GM19372 (cell line): ENCODE data around the gene PRXL2B.
"Not testable (repeated sequence)": the region's sequence is repeated elsewhere in the genome, so short reads cannot be mapped to it uniquely, and the experiment has no call there.

Experiments used
- ATAC-seq: cut with Tn5 transposase; IDR thresholded peaks from one replicate; pipeline ENCODE4 v1.9.1; 2021; ENCODE audit warnings: mild to moderate bottlenecking, low read depth, moderate library complexity; ENCODE audit not compliant: unreplicated experiment

PRXL2B gene

DNA sequence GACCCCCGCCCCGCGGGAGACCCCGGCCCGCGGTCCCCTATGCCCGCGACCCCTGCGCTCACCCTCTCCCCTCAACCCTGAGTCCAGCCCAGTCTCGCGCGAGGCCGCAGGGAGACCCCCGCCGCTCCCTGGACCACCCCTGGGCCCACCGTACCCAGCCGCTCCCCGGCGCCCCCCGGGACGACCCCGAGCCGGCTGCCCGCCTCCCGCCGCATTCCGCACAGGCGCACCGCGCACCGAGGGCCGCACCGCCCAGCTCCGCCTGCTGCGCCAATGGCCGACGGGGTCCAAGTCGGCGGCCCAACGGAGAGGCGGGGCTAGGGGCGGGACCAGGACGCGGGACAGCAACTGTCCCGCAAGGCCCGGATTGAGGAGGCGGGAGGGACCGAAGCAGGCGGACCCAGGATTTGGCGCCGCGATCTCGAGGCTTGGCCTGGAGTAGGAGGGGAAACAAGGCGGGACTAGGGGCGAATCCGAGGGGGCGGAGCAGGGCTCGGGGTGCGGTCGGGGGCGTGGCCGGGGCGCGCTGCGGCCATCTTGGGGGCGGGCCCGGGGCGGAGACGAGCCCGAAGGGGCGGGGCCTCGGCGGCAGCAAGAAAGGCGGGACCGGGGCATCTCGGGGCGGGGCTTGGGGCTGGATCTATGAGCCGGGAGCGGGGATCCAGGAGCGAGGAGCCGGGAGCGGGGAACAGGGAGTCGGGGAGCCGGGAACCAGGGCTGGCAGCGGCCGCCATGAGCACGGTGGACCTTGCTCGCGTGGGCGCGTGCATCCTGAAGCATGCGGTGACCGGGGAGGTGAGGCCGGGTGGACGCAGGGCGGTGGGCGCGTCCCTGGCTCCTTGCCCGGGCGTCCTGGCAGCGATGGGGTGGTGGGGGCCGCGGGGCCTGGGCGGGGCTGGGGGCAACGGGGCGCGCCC is at the start of gene PRXL2B:
Gene PRXL2B, plus strand, starts transcription at position 624 of the 917 bp plus-strand sequence. Its CDS starts 109 bp downstream, at position 733.
- ATAC-seq, result peak; percentile 71

GRCh38 chr1:2537784-2538115 is 48.8 kb upstream of the PRXL2B start:
- no peak for ATAC-seq

GRCh38 chr1:2538376-2538775 is 48.2 kb upstream of the PRXL2B start:
- no peak for ATAC-seq

- ATAC-seq, result no peak
Measured at GRCh38 chr1:2538872-2539271, 47.7 kb upstream of the PRXL2B start.

DNA sequence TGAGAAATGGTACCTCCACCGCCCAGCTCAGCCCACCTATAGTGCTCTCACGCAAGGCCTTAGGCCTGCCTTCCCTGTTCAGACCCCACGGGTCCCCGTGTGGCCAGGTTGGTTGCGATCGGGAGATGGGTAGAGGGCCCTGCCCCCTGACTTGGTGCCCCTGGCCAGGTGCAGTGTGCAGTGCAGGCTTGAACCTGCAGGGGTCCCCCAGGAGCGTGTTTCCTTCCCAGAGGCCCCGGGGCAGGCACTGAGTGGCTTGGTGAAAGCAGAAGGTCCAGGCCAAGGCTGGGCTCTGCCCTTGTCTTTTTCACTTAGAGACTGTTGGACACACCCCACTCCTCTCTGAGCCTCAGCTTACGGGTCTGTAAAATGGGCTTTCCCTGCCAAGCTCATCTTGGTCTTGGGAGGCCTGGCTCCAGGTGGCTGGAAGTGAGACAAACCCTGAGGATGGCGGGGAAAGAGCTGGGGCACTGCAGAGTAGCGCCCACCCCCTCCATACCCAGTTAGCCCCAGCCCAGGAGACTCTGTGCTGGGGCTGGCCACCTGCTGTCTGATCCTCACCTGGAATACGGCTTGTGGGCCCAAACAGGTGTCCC is 47.2 kb upstream of the PRXL2B start:
- ATAC-seq, result no peak

DNA sequence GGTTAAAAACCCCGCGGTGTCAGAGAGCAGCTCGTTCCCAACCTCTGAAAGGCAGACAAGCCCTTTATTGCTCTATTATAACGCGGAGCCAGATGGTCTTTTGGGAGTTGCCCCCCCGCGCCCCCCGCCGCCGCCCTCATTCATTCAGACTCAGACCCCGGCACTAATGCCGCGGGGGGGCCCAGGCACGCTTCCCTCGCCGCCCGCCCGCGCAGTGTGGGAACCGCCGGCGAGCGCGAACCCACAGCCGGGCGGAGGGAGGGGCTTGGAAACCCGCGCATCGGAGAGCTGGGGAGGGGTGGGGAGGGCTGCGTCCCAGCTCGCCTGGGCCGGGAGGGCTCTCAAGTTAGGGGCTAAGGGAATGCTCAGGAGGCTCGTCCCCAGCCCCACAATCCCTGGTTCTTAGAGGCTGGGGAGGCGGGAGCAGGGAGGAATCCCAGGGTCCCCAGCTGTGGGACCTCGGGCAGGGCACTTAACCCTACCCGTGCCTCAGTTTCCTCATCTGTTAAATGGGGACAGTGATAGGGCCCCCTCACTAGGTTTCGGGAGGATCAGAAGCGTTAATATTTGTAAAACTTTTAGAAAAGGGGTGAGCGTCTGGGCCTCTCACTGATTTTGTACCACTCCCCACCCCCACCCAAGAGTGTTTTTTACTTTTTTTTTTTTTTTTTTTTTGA is 45.6 kb upstream of the PRXL2B start:
- no peak for ATAC-seq

GRCh38 chr1:2541619-2542245 is 44.8 kb upstream of the PRXL2B start:
- ATAC-seq, result no peak

DNA sequence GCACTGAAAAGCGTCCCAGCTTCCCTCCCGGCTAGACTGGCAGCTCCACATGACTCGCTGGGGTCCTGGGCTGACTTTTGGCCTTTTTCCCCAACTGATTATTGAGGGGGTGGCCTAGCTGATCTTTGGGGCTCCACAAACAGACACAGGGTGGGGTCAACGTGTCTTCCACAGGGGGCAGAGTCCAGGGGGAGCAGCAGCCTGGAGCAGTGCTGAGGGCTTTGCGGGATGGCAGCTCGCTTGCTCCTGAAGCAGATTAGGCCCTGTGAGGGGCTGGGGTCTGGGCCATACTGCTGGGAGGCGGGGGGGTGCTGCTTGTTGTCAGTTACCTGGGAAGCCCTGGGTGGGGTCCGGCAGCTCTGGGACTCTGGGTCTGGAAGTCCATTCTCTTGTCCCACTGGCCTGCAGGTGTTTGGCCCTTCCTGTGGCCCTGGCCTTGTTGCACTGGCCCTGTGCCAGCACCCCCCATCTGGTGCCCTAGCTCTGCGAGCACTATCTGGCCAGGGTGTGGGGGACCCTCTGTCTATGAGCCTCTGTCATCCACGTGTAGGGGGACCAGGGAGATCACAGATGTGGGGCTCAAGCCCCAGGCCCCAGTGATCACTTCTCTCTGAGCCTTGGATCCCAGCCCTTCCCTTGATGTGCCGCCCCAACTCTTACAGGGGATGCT is 44.2 kb upstream of the PRXL2B start:
- ATAC-seq, result no peak

- no peak for ATAC-seq
Measured at GRCh38 chr1:2543543-2544092, 43.0 kb upstream of the PRXL2B start.

DNA sequence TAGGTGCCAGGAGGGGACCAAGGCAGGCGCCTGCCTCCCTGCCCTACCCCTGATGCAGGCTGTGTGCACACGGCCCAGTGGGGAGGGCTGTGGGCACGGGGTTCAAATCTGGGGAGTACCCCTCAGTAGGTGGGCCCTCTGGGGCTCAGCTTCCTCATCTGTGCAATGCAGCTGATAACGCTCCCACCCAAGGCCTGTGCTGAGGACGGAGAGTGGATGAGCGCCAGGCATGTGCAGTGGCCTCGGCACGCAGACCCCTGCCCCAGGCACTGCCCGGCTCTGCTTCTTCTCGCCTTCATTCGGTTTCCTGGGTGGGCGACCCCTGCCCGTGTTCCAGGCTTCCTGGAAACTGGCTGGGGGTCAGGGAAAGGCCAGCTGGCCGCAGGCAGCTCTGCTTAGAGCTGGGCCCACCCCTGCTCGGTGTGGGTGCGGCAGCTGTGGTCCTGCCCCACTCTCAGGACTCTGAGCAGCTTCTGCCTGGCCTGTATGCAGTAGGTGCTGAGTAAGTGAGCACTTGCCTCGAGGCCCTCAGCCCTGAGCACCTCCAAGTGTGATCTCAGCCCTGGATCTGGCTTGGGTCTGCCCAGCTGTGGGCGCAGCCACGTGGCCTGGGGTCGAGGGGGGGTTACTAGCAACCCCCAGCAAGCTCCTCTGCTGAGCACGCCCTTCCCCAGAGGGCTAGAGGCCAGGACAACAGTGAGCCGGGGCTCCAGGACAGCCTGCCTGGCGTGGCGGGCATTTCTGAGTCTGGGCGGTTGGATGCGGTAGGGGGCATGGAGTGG is 42.3 kb upstream of the PRXL2B start:
- no peak for ATAC-seq

GRCh38 chr1:2544875-2545640 is 41.5 kb upstream of the PRXL2B start:
- ATAC-seq, result no peak

DNA sequence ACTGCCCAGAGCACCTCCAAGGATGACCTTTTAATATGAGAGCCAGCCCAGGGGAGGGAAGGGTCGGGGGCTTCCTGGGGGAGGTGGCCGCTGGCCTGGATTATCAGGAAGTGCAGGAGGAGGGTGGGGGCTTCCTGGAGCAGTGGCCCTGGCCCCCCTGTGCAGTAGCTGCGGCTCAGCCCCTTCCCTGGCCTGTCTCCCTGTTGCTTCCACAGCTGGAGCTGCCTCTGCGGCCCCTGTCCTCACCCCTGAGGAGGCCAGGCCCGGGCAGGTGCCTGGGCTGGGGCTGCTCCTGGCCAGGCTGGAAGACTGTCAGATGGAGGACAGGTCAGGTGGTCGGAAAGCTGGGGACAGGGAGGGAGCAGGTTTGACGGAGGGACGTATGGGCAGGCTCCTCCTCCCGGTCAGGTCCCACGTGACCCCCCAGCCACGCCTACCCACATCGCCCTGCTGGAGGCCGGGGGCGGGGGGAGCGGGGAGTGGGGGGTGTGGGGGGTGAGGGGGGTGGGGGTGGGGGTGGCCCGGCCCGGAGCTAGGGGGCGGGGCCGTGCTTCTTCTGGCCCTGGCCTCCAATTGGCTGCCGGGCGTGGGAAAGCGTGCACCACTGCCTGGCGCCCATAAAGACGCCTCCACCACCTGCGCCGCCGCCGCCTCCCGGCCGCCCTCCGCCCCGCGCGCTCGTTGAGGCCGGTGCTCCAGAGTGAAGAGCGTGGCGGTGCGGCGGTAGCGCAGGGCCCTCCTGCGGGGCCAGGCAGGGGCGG is 40.6 kb upstream of the PRXL2B start:
- ATAC-seq, result peak; percentile 39

- peak; percentile 28 for ATAC-seq
Measured at GRCh38 chr1:2546515-2547209, 39.9 kb upstream of the PRXL2B start.

DNA sequence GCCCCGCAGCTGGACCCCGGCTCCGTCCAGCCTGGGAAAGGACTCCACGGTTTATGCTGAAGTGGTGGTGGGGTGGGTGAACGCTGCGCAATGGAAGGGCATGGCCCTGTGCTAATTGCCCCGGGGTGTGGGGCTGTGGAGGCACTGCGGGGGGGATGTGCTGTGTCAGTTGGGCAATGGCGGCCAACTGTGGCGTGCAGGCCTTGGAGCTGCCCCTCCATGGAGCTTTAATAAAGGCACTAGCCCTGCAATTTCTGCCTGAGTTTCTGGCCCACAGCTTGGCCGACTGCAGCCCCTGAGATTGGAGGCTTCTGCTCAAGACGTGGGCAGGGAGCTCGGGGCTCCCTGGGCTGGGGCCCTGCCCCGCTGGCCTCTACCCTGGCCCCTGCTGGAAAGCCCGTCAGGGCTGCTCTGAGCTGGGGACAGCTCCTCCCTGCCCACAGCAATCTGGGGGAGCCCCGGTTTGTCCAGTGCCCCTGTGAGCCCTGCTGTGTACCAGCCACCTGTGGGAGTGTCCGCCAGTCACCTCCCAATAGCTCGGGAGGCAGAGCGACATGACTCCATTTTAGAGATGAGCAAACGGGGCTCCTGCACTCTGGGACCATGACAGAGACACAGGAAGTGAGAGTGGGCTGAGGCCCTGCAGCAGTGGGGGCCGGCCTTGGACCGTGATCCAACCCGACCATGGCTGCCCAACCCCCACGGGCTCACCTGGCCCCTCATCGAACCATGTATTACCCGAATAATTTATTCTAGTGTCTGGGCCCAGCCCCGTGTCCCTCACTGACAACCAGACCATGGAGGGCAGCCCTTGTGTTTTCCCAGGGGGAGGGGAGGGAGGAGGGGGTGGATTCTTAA is 39.1 kb upstream of the PRXL2B start:
- ATAC-seq, result no peak

- ATAC-seq, result no peak
Measured at GRCh38 chr1:2548068-2548589, 38.4 kb upstream of the PRXL2B start.

DNA sequence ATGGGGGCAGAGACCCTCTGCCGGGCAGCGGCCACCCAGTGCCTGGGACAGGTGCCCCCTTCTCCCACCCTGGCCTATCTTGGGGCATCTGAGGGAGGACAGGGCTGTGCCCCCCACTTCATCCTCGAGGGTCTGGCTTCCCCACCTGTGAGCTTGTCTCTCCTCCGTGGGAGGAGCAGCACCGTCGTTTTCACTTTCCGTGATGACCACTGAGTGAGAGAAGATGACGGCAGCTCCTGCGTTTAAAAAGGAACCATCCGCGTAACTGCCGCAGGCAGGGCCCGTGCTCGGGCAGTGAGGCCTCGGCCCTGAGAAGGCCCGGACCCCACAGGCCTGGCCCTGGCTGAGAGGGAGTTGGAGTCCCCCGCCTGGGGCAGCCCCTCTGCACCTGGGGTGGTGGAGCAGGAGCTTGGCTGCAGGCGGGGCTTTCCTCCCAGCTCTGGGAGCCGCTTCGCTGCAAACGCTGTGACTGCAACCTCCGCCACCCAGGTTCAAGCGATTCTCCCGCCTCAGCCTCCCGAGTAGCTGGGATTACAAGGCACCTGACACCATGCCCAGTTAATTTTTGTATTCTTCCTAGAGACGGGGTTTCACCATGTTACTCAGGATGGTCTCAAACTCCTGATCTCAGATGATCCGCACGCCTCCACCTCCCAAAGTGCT is 37.1 kb upstream of the PRXL2B start:
- ATAC-seq, result not testable (repeated sequence)
